H1 (cell line): ENCODE measurements around the gene TMEM40. TPM values are rescaled to one million over a fixed set of nuclear protein-coding genes. Genes with fewer than 3 reads are reported as not detected.

Source experiments
- CTCF ChIA-PET: fragments of 300-600 bp; sonication (Branson Sonifier 250); formaldehyde crosslinking; loops from one replicate; lab custom pipeline; 2021; ENCODE audit not compliant: partially characterized antibody; lab: Charles Lee
- POLR2A ChIA-PET: fragments of 300-600 bp; sonication (Branson Sonifier 250); formaldehyde crosslinking; loops from one replicate; lab custom pipeline; 2021; ENCODE audit warnings: inconsistent platforms; ENCODE audit not compliant: partially characterized antibody; lab: Charles Lee
- DNase-seq, 2 experiments: peaks; one replicate each; pipeline versions ENCODE4 v3.0.0 to v3.0.0-alpha.2; 2010 to 2022; ENCODE audit warnings: low spot score in 2 of 2, low read depth in 1 of 2, mixed read lengths in 1 of 2
- FAIRE-seq: peaks from 2 replicates; lab custom pipeline; 2011; peaks lifted over from hg19 to GRCh38; lab: Jason Lieb, UNC
- H2AFZ ChIP-seq: 2 replicates; pipeline ENCODE4 v1.8.1; 2012; ENCODE audit warnings: low read length, inconsistent platforms
- H2AK5ac ChIP-seq: 2 replicates; pipeline ENCODE4 v1.6.1; 2013; ENCODE audit warnings: low read depth, low read length
- H2BK120ac ChIP-seq: replicated peaks from 2 replicates; pipeline ENCODE3; 2013; ENCODE audit warnings: low read depth, low read length, inconsistent platforms
- H2BK12ac ChIP-seq: 2 replicates; pipeline ENCODE4 v1.6.1; 2013; ENCODE audit warnings: low read depth, low read length
- H2BK15ac ChIP-seq: 2 replicates; pipeline ENCODE4 v1.6.1; 2013; ENCODE audit warnings: low read length
- H2BK20ac ChIP-seq: 2 replicates; pipeline ENCODE4 v1.6.1; 2013; ENCODE audit warnings: low read length
- H2BK5ac ChIP-seq: 2 replicates; pipeline ENCODE4 v1.6.1; 2013; ENCODE audit warnings: low read depth, low read length
- H3K14ac ChIP-seq: 2 replicates; pipeline ENCODE4 v1.6.1; 2013; ENCODE audit warnings: inconsistent platforms; ENCODE audit not compliant: insufficient read length
- H3K18ac ChIP-seq: 2 replicates; pipeline ENCODE4 v1.6.1; 2013; ENCODE audit warnings: low read length; ENCODE audit errors: extremely low read depth
- H3K23ac ChIP-seq: 2 replicates; pipeline ENCODE4 v1.6.1; 2013; ENCODE audit warnings: inconsistent platforms; ENCODE audit not compliant: insufficient read length
- H3K23me2 ChIP-seq: 2 replicates; pipeline ENCODE4 v1.6.1; 2013; ENCODE audit warnings: low read depth, low read length
- H3K27ac ChIP-seq: 2 replicates; pipeline ENCODE4 v1.6.1; 2011; ENCODE audit warnings: low read depth, low read length, inconsistent platforms
- H3K27me3 ChIP-seq, 4 experiments: replicated peaks in 1 of 4; 1 replicate in 1 of 4; 2 replicates in 3 of 4; pipeline versions ENCODE4 v1.6.1 to v1.8.1; 2011 to 2013; ENCODE audit warnings: low read length in 3 of 4, mild to moderate bottlenecking in 3 of 4, inconsistent platforms in 2 of 4, mixed read lengths in 2 of 4, moderate library complexity in 1 of 4; ENCODE audit not compliant: control insufficient read depth in 3 of 4, insufficient read depth in 3 of 4; ENCODE audit errors: extremely low read depth in 1 of 4
- H3K36me3 ChIP-seq, 4 experiments: 2 replicates each; pipeline versions ENCODE4 v1.6.1 to v1.8.1; 2011 to 2013; ENCODE audit warnings: mild to moderate bottlenecking in 4 of 4, low read length in 3 of 4, moderate library complexity in 2 of 4, control low read depth in 1 of 4, inconsistent platforms in 1 of 4; ENCODE audit not compliant: insufficient read depth in 4 of 4, control insufficient read depth in 2 of 4
- H3K4ac ChIP-seq: replicated peaks from 2 replicates; pipeline ENCODE3; 2013; ENCODE audit warnings: low read length, low read depth, mixed read lengths, inconsistent platforms; ENCODE audit not compliant: insufficient read length
- H3K4me1 ChIP-seq, 4 experiments: replicated peaks in 1 of 4; 1 replicate in 1 of 4; 2 replicates in 3 of 4; pipeline versions ENCODE4 v1.6.1 to v1.8.1; 2011 to 2013; ENCODE audit warnings: low read length in 3 of 4, inconsistent platforms in 2 of 4, mixed read lengths in 1 of 4; ENCODE audit not compliant: insufficient read depth in 4 of 4, control insufficient read depth in 3 of 4
- H3K4me2 ChIP-seq, 2 experiments: 2 replicates each; pipeline versions ENCODE4 v1.6.1 to v1.8.1; 2011 to 2013; ENCODE audit warnings: low read depth in 2 of 2, low read length in 2 of 2, control low read depth in 1 of 2, inconsistent platforms in 1 of 2, mild to moderate bottlenecking in 1 of 2; ENCODE audit not compliant: insufficient read depth in 1 of 2
- H3K4me3 ChIP-seq, 4 experiments: fragments of 200-600, 300-600 bp in 1 of 4; sonication (generic), shearing (Covaris generic), sonication (Bioruptor Twin) in 1 of 4; 2 replicates each; pipeline versions ENCODE4 v1.5.1 to v1.8.1; 2011 to 2016; ENCODE audit warnings: low read length in 4 of 4, low read depth in 3 of 4, control low read depth in 2 of 4, inconsistent platforms in 2 of 4, mild to moderate bottlenecking in 2 of 4, mixed read lengths in 1 of 4, moderate library complexity in 1 of 4; ENCODE audit not compliant: insufficient read depth in 2 of 4; ENCODE audit errors: extremely low read depth in 1 of 4
- H3K56ac ChIP-seq: replicated peaks from 2 replicates; pipeline ENCODE3; 2013; ENCODE audit warnings: low read depth, mild to moderate bottlenecking, mixed read lengths, low read length, inconsistent platforms; ENCODE audit not compliant: insufficient read length
- H3K79me1 ChIP-seq: 2 replicates; pipeline ENCODE4 v1.6.1; 2013; ENCODE audit warnings: low read depth, low read length, control low read depth
- H3K79me2 ChIP-seq, 2 experiments: 2 replicates each; pipeline versions ENCODE4 v1.6.1 to v1.8.1; 2012 to 2013; ENCODE audit warnings: low read length in 2 of 2, mild to moderate bottlenecking in 2 of 2, inconsistent platforms in 1 of 2; ENCODE audit not compliant: insufficient read depth in 2 of 2, control insufficient read depth in 1 of 2
- H3K9ac ChIP-seq, 4 experiments: replicated peaks in 1 of 4; 1 replicate in 1 of 4; 2 replicates in 3 of 4; pipeline versions ENCODE4 v1.6.1 to v1.8.1; 2011 to 2013; ENCODE audit warnings: low read depth in 3 of 4, low read length in 3 of 4, control low read depth in 2 of 4, mild to moderate bottlenecking in 2 of 4, moderate library complexity in 2 of 4, inconsistent platforms in 1 of 4; ENCODE audit errors: extremely low read depth in 1 of 4
- H3K9me3 ChIP-seq, 2 experiments: 2 replicates each; pipeline versions ENCODE4 v1.6.1 to v1.8.1; 2012 to 2013; ENCODE audit warnings: mild to moderate bottlenecking in 2 of 2, moderate library complexity in 2 of 2, control low read depth in 1 of 2, inconsistent platforms in 1 of 2, low read depth in 1 of 2, low read length in 1 of 2, mixed read lengths in 1 of 2; ENCODE audit not compliant: insufficient read depth in 2 of 2
- H4K20me1 ChIP-seq, 2 experiments: replicated peaks in 1 of 2; 2 replicates each; pipeline versions ENCODE3 to v1.8.1; 2011 to 2013; ENCODE audit warnings: inconsistent platforms in 2 of 2, low read length in 2 of 2, mild to moderate bottlenecking in 1 of 2; ENCODE audit not compliant: insufficient read depth in 2 of 2, control insufficient read depth in 1 of 2
- H4K5ac ChIP-seq: 2 replicates; pipeline ENCODE4 v1.6.1; 2013; ENCODE audit warnings: low read length, low read depth, mixed read lengths, inconsistent platforms; ENCODE audit not compliant: insufficient read length
- H4K8ac ChIP-seq: 2 replicates; pipeline ENCODE4 v1.8.0; 2013; ENCODE audit warnings: mild to moderate bottlenecking, moderate library complexity, low read length, inconsistent platforms; ENCODE audit not compliant: insufficient read depth; ENCODE audit errors: extremely low read depth
- H4K91ac ChIP-seq: replicated peaks from 2 replicates; pipeline ENCODE3; 2013; ENCODE audit warnings: low read length, mixed read lengths, inconsistent platforms; ENCODE audit not compliant: insufficient read length
- CHD2 ChIP-seq: IDR thresholded peaks from 2 replicates; pipeline ENCODE4 v1.6.1; 2012; ENCODE audit warnings: low read length, improper control_type of control experiment
- KDM1A ChIP-seq: fragments of 200-600, 300-600 bp; sonication (generic); IDR thresholded peaks from 2 replicates; pipeline ENCODE4 v1.7.1; 2016; ENCODE audit warnings: mild to moderate bottlenecking, low read length, borderline replicate concordance
- WGBS, 2 experiments: shearing (Covaris generic) in 1 of 2; methylation state at CpG; one replicate each; pipeline versions ENCODE4 v1.1.6 to v1.1.7; 2013 to 2015; ENCODE audit warnings: low lambda C conversion rate in 2 of 2, mixed read lengths in 2 of 2, inconsistent platforms in 1 of 2, low coverage in 1 of 2, missing lambda C conversion rate in 1 of 2; ENCODE audit not compliant: insufficient replicate concordance in 2 of 2, insufficient coverage in 1 of 2, insufficient read length in 1 of 2; ENCODE audit errors: extremely low coverage in 1 of 2, missing lambda C conversion rate in 1 of 2; 5-methylcytosine and 5-hydroxymethylcytosine counted together
- polyA plus RNA-seq, 7 experiments: library from polyadenylated mRNA; depleted of rRNA in 3 of 7; stranded (reverse) in 5 of 7; unstranded in 2 of 7; fragments of >200 nt in 5 of 7; fragments of 200-250 nt in 2 of 7; gene quantifications; 1 replicate in 5 of 7; 2 replicates in 1 of 7; 4 replicates in 1 of 7; pipeline versions ENCODE4 v1.2.1 to v1.2.3, GENCODE V29; 2011 to 2013; ENCODE audit warnings: missing spikeins in 2 of 7, mixed read lengths in 2 of 7
- total RNA-seq: library from RNA; stranded (reverse); fragmentation: NEBNext Ultra II Directional; extraction: Animal tissue kit (Norgen Biotek cat#: 25700); gene quantifications from 2 replicates; pipeline ENCODE4 v1.2.1, GENCODE V29; 2021

Gene TMEM40
- total and polyA plus RNA-seq, 2 of the 8 experiments (the other 6 are each of a cell fraction or from before 2014, with no cell fraction given), result 0.18 TPM; not detected in 1

DNA sequence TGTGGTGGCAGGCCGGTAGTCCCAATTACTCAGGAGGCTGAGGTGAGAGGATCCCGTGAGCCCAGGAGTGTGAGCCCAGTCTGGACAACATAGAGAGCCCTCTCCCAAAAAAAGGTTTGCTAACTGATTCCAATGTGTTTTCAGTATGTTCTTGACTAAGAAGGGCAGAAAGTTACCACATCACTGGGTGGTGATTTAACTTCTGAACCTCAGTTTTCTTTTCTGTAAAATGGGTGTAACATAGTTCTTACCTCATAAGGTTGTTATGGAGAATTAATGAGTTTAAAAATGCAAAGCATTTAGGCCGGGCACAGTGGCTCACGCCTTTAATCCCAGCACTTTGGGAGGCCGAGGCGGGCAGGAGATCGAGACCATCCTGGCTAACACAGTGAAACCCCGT lies 66.6 kb downstream of the TMEM40 start:
- Histone ChIP-seq H2AFZ (no peak overlapping the region), H3K79me2 (no peaks in the 10 kb centered on the region), H3K36me3 (no peaks in the 10 kb centered on the region), H3K9me3 (no peaks in the 10 kb centered on the region), H3K4me3 (no peak overlapping the region), H3K56ac (no peak overlapping the region), H2BK5ac (no peak overlapping the region), H3K79me1 (no peaks in the 10 kb centered on the region), H3K23ac (no peak overlapping the region), H3K18ac (no peak overlapping the region), H3K23me2 (no peaks in the 10 kb centered on the region), H3K14ac (no peak overlapping the region), H2BK15ac (no peak overlapping the region), H2BK120ac (no peak overlapping the region), H2AK5ac (no peak overlapping the region), H3K4me2 (no peak overlapping the region), H3K27me3 (no peaks in the 10 kb centered on the region), H4K91ac (no peak overlapping the region), H4K8ac (no peak overlapping the region), H3K4me1 (peaks cover 0 to 6% (median 3%) of the 10 kb centered on the region in 4 experiments; a peak in 4 of 7 replicates), H3K4ac (no peak overlapping the region), H3K9ac (no peak overlapping the region), H4K5ac (no peak overlapping the region), H3K27ac (no peak overlapping the region), H2BK20ac (no peak overlapping the region), H4K20me1 (no peaks in the 10 kb centered on the region), H2BK12ac (no peak overlapping the region)
- ChIA-PET POLR2A (interaction anchor here (1.2 kb wide), 1 partner anchor 149 kb away, joined by 3 read pairs; the partner anchor contains the start of gene RPL32), CTCF (interaction anchor here (0.6 to 1.9 kb wide), 2 partner anchors 14 to 42 kb away, joined by 3 to 9 read pairs; no protein-coding TSS in a partner anchor)
- DNase-seq, result no peak
- 90% methylated on average over 8 of the region's 8 CpGs; no CpG with 5 or more reads in 1 of the 2 experiments for WGBS, 2 experiments
- no peak for FAIRE-seq
- TF ChIP-seq CHD2 (no peak), KDM1A (peak; percentile 69; the same call in 1 of the 2 replicates)
